Stimulated activated CD4-positive, alpha-beta T cell treated with anti-CD3 and anti-CD28 coated beads, Interleukin-12 subunit alpha, Interleukin-12 subunit beta, amount 100 ng/mL, for 48 hours (primary cell): ENCODE results near the gene KIF24.
"Not testable (repeated sequence)": the region's sequence is repeated elsewhere in the genome, so short reads cannot be mapped to it uniquely, and the experiment has no call there.

Experiments used
- DNase-seq, 3 donors: peaks; one replicate each; pipeline ENCODE4 v3.0.0-alpha.2; 2020; ENCODE audit warnings: low read depth in 2 of 3, low spot score in 1 of 3

Gene KIF24

GRCh38 chr9:34366365-34366764 lies 37.3 kb upstream of the KIF24 start:
- DNase-seq: no peak

- DNase-seq: no peak
Measured at GRCh38 chr9:34365282-34365681, 36.2 kb upstream of the KIF24 start.

- DNase-seq: no peak
Measured at GRCh38 chr9:34363619-34364351, 34.7 kb upstream of the KIF24 start.

- no peak for DNase-seq
Measured at GRCh38 chr9:34362614-34363214, 33.6 kb upstream of the KIF24 start.

GRCh38 chr9:34352957-34353356 lies 23.9 kb upstream of the KIF24 start:
- DNase-seq: not testable (repeated sequence)

- DNase-seq: not testable (repeated sequence)
Measured at GRCh38 chr9:34352122-34352652, 23.1 kb upstream of the KIF24 start.

GRCh38 chr9:34349324-34349723 lies 20.3 kb upstream of the KIF24 start:
- no peak for DNase-seq

- DNase-seq: no peak
Measured at GRCh38 chr9:34347800-34348158, 18.7 kb upstream of the KIF24 start.

- no peak for DNase-seq
Measured at GRCh38 chr9:34346873-34347799, 18.1 kb upstream of the KIF24 start.

- DNase-seq: no peak
Measured at GRCh38 chr9:34343605-34344004, 14.5 kb upstream of the KIF24 start.

GRCh38 chr9:34343090-34343489 lies 14.0 kb upstream of the KIF24 start:
- DNase-seq: no peak

- no peak for DNase-seq
Measured at GRCh38 chr9:34341659-34342295, 12.7 kb upstream of the KIF24 start.

- no peak for DNase-seq
Measured at GRCh38 chr9:34338665-34339385, 9.8 kb upstream of the KIF24 start.

- DNase-seq: not testable (repeated sequence)
Measured at GRCh38 chr9:34338079-34338478, 9.0 kb upstream of the KIF24 start.

- no peak for DNase-seq
Measured at GRCh38 chr9:34337403-34337802, 8.3 kb upstream of the KIF24 start.

- no peak for DNase-seq
Measured at GRCh38 chr9:34335376-34335775, 6.3 kb upstream of the KIF24 start.

GRCh38 chr9:34334916-34335315 lies 5.8 kb upstream of the KIF24 start:
- no peak for DNase-seq

GRCh38 chr9:34334337-34334824 lies 5.3 kb upstream of the KIF24 start:
- DNase-seq: no peak

- no peak for DNase-seq
Measured at GRCh38 chr9:34333836-34334235, 4.8 kb upstream of the KIF24 start.
